LNCAP (cell line): ENCODE measurements around the gene TTLL6.

Experiments used
- TF ChIP-seq, protein P1 (sequence below): fragments of 450-650 bp; IDR thresholded peaks from 2 replicates; pipeline ENCODE4 v1.5.1; 2017; ENCODE audit warnings: mild to moderate bottlenecking

Gene TTLL6

DNA sequence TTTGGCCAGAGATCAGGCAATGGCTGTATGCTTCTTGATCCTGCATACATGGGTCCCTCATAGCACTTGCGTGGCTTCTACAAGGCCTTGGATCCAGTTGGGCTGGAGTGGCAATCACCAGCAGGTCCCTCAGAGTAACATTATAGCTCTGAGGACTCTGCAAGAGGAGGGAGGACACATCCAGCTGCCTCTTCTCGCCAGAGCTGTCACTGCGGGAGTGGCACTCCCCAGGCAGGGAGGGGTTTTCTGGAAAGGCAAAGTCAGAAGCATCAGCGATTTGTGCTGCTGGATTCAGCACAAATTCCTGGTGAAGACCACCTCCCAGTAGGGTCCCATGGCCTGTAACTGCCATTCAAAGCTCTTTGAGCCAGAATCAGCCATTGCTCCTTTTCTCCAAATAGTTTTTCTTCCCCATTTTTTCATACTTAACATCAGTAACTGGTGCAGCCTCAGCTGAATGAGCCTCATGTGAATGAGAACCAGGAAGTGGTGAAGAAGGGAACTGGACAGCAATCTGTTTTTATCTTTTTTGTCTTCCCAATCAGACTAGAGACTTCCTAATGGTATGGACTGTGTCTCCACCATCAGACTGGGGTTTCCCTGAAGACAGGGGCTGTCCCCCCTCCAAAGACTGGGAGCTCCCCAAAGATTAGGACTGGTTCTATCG lies 47.9 kb downstream of the TTLL6 start:
- TF ChIP-seq, protein P1, sequence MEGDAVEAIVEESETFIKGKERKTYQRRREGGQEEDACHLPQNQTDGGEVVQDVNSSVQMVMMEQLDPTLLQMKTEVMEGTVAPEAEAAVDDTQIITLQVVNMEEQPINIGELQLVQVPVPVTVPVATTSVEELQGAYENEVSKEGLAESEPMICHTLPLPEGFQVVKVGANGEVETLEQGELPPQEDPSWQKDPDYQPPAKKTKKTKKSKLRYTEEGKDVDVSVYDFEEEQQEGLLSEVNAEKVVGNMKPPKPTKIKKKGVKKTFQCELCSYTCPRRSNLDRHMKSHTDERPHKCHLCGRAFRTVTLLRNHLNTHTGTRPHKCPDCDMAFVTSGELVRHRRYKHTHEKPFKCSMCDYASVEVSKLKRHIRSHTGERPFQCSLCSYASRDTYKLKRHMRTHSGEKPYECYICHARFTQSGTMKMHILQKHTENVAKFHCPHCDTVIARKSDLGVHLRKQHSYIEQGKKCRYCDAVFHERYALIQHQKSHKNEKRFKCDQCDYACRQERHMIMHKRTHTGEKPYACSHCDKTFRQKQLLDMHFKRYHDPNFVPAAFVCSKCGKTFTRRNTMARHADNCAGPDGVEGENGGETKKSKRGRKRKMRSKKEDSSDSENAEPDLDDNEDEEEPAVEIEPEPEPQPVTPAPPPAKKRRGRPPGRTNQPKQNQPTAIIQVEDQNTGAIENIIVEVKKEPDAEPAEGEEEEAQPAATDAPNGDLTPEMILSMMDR, result no peak

DNA sequence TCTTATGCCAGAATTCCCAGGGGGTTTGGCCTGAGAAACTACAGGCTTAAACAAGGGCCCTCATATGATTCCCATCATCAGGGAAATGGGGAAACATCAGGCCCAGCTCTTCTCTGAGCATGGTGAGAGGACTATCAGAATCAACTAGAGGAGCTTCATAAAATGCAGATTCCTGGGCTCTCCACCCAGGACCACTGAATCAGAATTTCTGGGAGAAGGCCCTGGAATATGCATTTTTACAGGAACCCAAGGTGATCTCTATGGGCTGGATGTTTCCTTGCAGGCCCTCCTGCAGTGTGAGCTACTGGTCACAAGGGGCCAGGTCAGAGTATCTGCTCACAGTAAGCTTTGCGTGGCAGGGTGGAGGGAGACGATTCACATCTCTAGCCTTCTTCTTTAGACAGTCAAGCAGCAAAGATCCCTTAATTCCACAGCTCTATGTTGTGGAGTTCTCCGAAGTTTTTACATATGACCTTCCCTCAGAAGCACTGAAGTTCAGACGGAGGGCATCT lies 49.7 kb downstream of the TTLL6 start:
- TF ChIP-seq, protein P1, result no peak

DNA sequence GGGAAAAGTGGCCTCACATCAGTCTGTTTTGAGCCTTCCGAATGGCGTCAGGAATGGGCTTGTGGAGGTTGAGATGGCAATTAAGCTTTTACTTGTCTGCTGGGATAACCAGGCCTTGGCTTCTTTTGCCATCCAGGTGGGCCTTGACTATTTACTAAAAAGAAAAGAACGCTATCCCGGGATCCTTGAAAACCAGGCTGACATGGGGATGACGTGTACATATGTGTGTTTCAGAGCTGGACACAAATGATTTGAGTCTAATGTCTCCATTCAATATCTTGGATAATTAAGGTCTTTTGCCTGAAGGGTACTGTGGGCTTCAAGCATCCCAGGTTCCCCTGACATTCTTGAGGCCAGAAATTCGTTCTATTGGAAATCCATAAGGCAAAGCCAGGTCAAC lies 55.9 kb downstream of the TTLL6 start:
- TF ChIP-seq, protein P1, result no peak

DNA sequence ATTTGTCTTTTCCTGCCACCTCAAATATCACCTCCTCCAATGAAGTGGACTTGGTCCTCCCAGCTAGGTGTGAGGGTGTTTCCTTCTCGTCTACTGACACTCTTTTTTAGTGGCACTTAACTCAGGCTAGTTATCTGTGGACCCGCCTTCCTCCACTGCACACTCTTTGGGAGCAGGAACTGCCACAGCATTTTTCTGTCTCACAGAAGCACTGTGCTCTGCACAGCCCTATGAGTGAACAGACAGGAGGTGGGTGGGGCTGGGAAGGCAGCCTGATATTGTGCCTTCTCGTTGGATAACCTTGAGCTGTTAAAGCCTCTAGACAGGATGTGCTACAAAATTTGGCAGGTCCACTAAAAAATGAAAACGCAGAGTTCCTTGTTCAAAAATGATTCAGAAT lies 56.6 kb downstream of the TTLL6 start:
- TF ChIP-seq, protein P1, result no peak

DNA sequence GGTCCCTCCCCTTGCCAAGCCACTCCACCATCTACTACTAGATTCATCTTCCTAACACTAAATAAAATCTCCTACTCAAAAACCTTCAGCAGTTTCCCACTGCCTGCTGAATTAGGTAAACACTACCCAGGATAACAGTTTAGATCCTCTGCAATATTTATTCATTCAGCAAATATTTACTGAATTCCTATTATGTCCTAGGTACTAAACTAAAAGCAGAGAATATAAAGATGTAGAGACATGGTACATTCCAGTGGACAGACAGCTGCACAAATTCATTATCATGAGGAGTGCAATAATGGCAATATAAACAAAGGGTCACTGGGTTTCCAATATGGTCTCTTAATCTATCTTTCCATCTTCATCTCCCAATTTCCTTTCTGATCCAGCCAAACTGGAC lies 57.7 kb downstream of the TTLL6 start:
- TF ChIP-seq, protein P1, result no peak

DNA sequence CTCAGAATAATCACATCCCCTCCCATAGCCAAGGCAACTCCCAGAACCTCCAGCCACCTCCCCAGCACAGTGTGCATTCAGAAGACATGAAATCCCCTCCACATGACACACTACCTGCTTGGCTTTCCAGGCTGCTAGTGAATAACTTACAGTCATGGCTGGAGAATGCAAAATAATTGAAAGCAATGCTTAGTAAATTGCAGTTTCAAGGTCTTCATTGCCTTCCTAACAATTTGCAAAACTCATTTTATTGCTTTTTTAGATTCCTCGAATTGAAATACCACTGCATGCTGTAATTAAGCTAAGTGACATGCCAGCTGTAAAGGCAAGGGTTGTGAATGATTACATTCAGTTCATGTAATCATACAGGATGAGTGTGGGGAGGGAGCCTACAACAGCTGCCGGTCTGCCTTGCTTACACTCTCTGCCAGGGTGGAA lies 59.5 kb downstream of the TTLL6 start:
- TF ChIP-seq, protein P1, result no peak

DNA sequence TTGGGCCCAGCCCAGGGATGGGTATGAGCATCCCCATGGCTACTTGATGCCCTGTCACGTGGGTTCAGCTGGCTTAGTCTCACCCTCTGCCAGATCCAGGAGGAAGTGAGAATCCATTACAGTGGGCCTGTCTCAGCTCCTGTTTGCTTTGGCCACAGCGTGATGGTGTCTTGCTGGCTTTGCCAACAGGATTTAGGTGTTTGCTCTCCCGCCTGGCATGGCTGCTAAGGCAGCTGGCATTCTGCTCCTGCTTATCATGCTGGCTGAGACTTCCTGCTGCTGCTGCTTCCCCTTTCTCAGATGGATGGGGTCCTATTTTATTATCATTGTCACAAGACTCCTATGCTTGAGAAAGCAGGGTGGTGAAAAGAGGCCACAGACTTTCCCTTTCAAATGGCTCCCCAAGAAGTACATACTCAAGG lies 60.2 kb downstream of the TTLL6 start:
- TF ChIP-seq, protein P1, result no peak
